ENCODE results near the gene RHBDD1. TPM values are rescaled to one million over a fixed set of nuclear protein-coding genes. Genes with fewer than 3 reads are reported as not detected.

The RHBDD1 gene
- total and polyA plus RNA-seq, 8 donors, result 22.8 to 40.1 (median 25.3) TPM

DNA sequence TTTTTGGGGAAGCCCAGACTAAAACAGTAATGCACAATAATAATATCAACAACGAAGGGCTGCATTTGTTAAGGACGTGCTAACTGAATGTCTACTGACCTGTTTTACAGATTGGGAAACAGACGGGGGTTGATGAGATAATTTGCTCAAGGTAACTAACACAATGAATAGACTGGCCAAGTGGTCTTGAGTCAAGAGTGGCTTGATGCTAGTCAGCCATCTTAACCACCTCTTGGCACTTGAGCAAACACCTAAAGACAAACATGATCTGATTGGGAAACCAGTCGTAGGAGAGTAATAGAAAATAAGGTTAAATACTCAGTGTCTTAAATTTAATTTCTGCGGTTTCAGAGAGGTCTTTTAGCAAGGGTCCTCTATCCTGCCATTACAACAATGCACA, 14.2 kb downstream of the RHBDD1 start:
- H3K27ac ChIP-seq, result no peak overlapping the region
- peak in 1 of 4 donors; percentile 11 for DNase-seq
- H3K27me3 ChIP-seq, result no peaks in the 10 kb centered on the region
- no peaks in the 10 kb centered on the region for H3K36me3 ChIP-seq
- intact Hi-C loops (cut with DNase I), result no loop called here
- no peak overlapping the region for H3K4me3 ChIP-seq
- TF ChIP-seq, protein P1, sequence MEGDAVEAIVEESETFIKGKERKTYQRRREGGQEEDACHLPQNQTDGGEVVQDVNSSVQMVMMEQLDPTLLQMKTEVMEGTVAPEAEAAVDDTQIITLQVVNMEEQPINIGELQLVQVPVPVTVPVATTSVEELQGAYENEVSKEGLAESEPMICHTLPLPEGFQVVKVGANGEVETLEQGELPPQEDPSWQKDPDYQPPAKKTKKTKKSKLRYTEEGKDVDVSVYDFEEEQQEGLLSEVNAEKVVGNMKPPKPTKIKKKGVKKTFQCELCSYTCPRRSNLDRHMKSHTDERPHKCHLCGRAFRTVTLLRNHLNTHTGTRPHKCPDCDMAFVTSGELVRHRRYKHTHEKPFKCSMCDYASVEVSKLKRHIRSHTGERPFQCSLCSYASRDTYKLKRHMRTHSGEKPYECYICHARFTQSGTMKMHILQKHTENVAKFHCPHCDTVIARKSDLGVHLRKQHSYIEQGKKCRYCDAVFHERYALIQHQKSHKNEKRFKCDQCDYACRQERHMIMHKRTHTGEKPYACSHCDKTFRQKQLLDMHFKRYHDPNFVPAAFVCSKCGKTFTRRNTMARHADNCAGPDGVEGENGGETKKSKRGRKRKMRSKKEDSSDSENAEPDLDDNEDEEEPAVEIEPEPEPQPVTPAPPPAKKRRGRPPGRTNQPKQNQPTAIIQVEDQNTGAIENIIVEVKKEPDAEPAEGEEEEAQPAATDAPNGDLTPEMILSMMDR (IDR thresholded peaks at IDR 0.05), result no peak
- peak; percentile 75 for ATAC-seq
- no peaks in the 10 kb centered on the region for H3K9me3 ChIP-seq
- H3K4me1 ChIP-seq, result no peaks in the 10 kb centered on the region

- H3K4me1 ChIP-seq, result no peaks in the 10 kb centered on the region
- ATAC-seq (no peak), DNase-seq (no peak)
- H3K4me3 ChIP-seq, result no peak overlapping the region
- no peak overlapping the region for H3K27ac ChIP-seq
- no peaks in the 10 kb centered on the region for H3K9me3 ChIP-seq
- H3K36me3 ChIP-seq, result no peaks in the 10 kb centered on the region
- TF ChIP-seq, protein P1 (IDR thresholded peaks at IDR 0.05), result no peak
- intact Hi-C loops (cut with DNase I), result no loop called here
- H3K27me3 ChIP-seq, result no peaks in the 10 kb centered on the region
Observed at GRCh38 chr2:226855787-226856186, 19.9 kb downstream of the RHBDD1 start.

DNA sequence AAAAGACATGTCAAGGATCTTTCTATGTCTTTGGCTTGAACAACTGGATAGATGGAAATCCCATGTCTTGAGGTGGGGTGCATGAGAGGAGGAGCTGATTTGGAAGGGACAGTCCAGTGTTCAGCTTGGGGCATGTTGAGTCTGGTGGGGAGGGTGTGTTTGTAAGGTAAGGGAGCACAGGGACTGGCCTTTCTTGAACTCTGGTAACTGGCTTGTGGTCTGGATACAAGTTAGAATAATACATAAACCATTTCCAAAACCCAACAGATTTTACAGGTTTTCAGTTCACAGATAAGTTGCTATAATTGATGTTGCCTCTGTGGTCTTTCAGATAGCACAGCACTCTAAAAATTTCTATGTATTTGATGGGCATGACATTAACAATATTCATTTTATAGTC, 24.2 kb downstream of the RHBDD1 start:
- Histone ChIP-seq H3K4me1 (no peaks in the 10 kb centered on the region), H3K27me3 (no peaks in the 10 kb centered on the region), H3K4me3 (no peak overlapping the region), H3K36me3 (peaks cover 0 to 7% of the 10 kb centered on the region in 2 donors), H3K27ac (no peak overlapping the region), H3K9me3 (no peaks in the 10 kb centered on the region)
- intact Hi-C loops (cut with DNase I), result no loop called here
- DNase-seq (no peak), ATAC-seq (no peak)
- TF ChIP-seq, protein P1 (IDR thresholded peaks at IDR 0.05), result no peak

- Histone ChIP-seq H3K27ac (no peak overlapping the region), H3K36me3 (peaks cover 0 to 31% of the 10 kb centered on the region in 2 donors), H3K9me3 (no peaks in the 10 kb centered on the region), H3K4me3 (no peak overlapping the region), H3K27me3 (no peaks in the 10 kb centered on the region), H3K4me1 (no peaks in the 10 kb centered on the region)
- intact Hi-C loops (cut with DNase I), result no loop called here
- TF ChIP-seq, protein P1 (IDR thresholded peaks at IDR 0.05), result no peak
- no peak for DNase-seq
- ATAC-seq, result no peak
Observed at GRCh38 chr2:226862623-226863022, 26.8 kb downstream of the RHBDD1 start.

GRCh38 chr2:226865273-226865672, 29.4 kb downstream of the RHBDD1 start:
- intact Hi-C loops (cut with DNase I), result no loop called here
- ATAC-seq, result no peak
- TF ChIP-seq, protein P1 (IDR thresholded peaks at IDR 0.05), result no peak

More at GRCh38 chr2:226865273-226865672, 29.4 kb downstream of the RHBDD1 start:
- peaks cover 0 to 46% of the 10 kb centered on the region in 2 donors for H3K36me3 ChIP-seq
- no peaks in the 10 kb centered on the region for H3K4me1 ChIP-seq
- no peaks in the 10 kb centered on the region for H3K27me3 ChIP-seq
- DNase-seq, result no peak
- H3K9me3 ChIP-seq, result no peaks in the 10 kb centered on the region
- H3K27ac ChIP-seq, result no peak overlapping the region
- H3K4me3 ChIP-seq, result no peak overlapping the region
